Peyer's patch (tissue), 4 donors: ENCODE measurements around the gene SHC1. TPM values are rescaled to one million over a fixed set of nuclear protein-coding genes. Genes with fewer than 3 reads are reported as not detected.

Experiments used
- DNase-seq, 3 donors: peaks; one replicate each; pipeline ENCODE4 v3.0.0-alpha.2; 2017 to 2019
- H3K27ac ChIP-seq, 4 donors: fragments of 200-600 bp; sonication (generic); one replicate each; pipeline ENCODE4 v1.5.1; 2016 to 2019
- H3K27me3 ChIP-seq, 2 donors: fragments of 200-600 bp; sonication (generic); one replicate each; pipeline ENCODE4 v1.5.1; 2019
- H3K36me3 ChIP-seq, 3 donors: fragments of 200-600 bp; sonication (generic); one replicate each; pipeline ENCODE4 v1.5.1; 2016 to 2019
- H3K4me1 ChIP-seq, 4 donors: fragments of 200-600 bp; sonication (generic); one replicate each; pipeline ENCODE4 v1.5.1; 2016 to 2019
- H3K4me3 ChIP-seq, 4 donors: fragments of 200-600 bp; sonication (generic); 1 replicate in 3 of 4; 2 replicates in 1 of 4; pipeline ENCODE4 v1.5.1; 2016 to 2019; ENCODE audit warnings: mild to moderate bottlenecking in 1 of 4
- H3K9me3 ChIP-seq, 4 donors: fragments of 200-600 bp; sonication (generic); one replicate each; pipeline ENCODE4 v1.5.1; 2016 to 2019; ENCODE audit warnings: mild to moderate bottlenecking in 1 of 4
- CTCF ChIP-seq, 6 experiments: fragments of 450-650 bp in 4 of 6; fragments of 200-600 bp in 2 of 6; sonication (generic) in 1 of 6; IDR thresholded peaks; one replicate each; pipeline ENCODE4 v1.5.1; 2017 to 2019; ENCODE audit warnings: antibody characterized with exemption in 6 of 6, mild to moderate bottlenecking in 3 of 6, moderate library complexity in 1 of 6
- POLR2A ChIP-seq, 2 donors: fragments of 450-650 bp; IDR thresholded peaks; one replicate each; pipeline ENCODE4 v1.5.1; 2017; ENCODE audit warnings: antibody characterized with exemption in 2 of 2, mild to moderate bottlenecking in 2 of 2, moderate library complexity in 2 of 2
- total RNA-seq, 4 donors: library from RNA; depleted of rRNA; stranded (reverse); fragments of >200 nt; gene quantifications; one replicate each; pipeline ENCODE4 v1.1.0, GENCODE V29; 2016

The SHC1 gene
- total RNA-seq, 4 donors from 2014 or later, result 56.9 to 150 (median 104) TPM

- Histone ChIP-seq H3K9me3 (no peaks in the 10 kb centered on the region), H3K36me3 (peaks cover 0 to 64% (median 0%) of the 10 kb centered on the region in 3 donors), H3K4me1 (peaks cover 0 to 20% (median 6%) of the 10 kb centered on the region in 4 donors), H3K27me3 (no peaks in the 10 kb centered on the region), H3K4me3 (peak overlapping the region in 2 of 4 donors; percentile 75 to 90), H3K27ac (peak overlapping the region; percentile 93 to 98 (median 98))
- TF ChIP-seq POLR2A (IDR thresholded peaks at IDR 0.05), result no peak
- TF ChIP-seq CTCF (IDR thresholded peaks at IDR 0.05), result no peak
- no peak for DNase-seq
These were observed 7.7 kb downstream of the SHC1 start for GRCh38 chr1:154962795-154963330.

- Histone ChIP-seq H3K4me3 (peak overlapping the region; percentile 75 to 90 (median 88)), H3K9me3 (no peaks in the 10 kb centered on the region), H3K27me3 (no peaks in the 10 kb centered on the region), H3K36me3 (peaks cover 0 to 58% (median 0%) of the 10 kb centered on the region in 3 donors), H3K4me1 (peaks cover 0 to 23% (median 6%) of the 10 kb centered on the region in 4 donors), H3K27ac (peak overlapping the region; percentile 93 to 98 (median 98))
- peak in 2 of 3 donors; percentile 67 to 71 for DNase-seq
- TF ChIP-seq POLR2A (IDR thresholded peaks at IDR 0.05) (no peak), CTCF (IDR thresholded peaks at IDR 0.05) (no peak)
These were observed 8.3 kb downstream of the SHC1 start for GRCh38 chr1:154962156-154962749.

- H3K27me3 ChIP-seq, result no peaks in the 10 kb centered on the region
- TF ChIP-seq CTCF (IDR thresholded peaks at IDR 0.05), result peak; percentile 35 to 86 (median 68)
- peak; percentile 76 to 86 for TF ChIP-seq POLR2A (IDR thresholded peaks at IDR 0.05)
- H3K4me1 ChIP-seq, result peaks cover 0 to 30% (median 9%) of the 10 kb centered on the region in 4 donors
- H3K4me3 ChIP-seq, result peak within 1 kb of the TSS; percentile 75 to 90 (median 88)
- peaks cover 0 to 50% (median 0%) of the 10 kb centered on the region in 3 donors for H3K36me3 ChIP-seq
- peak within 1 kb of the TSS; percentile 93 to 98 (median 98) for H3K27ac ChIP-seq
- H3K9me3 ChIP-seq, result no peaks in the 10 kb centered on the region
- DNase-seq, result peak; percentile 76 to 92 (median 89)
These were observed 9.1 kb downstream of the SHC1 start, which contains the start of gene PYGO2 for GRCh38 chr1:154961207-154962155. Gene PYGO2 (minus strand): TSS chr1:154961782. CDS start chr1:154961576, 206 bp downstream.

GRCh38 chr1:154960446-154961136, 10.0 kb downstream of the SHC1 start:
- Histone ChIP-seq H3K9me3 (no peaks in the 10 kb centered on the region), H3K27me3 (no peaks in the 10 kb centered on the region), H3K36me3 (peaks cover 0 to 41% (median 0%) of the 10 kb centered on the region in 3 donors), H3K4me1 (peaks cover 0 to 33% (median 12%) of the 10 kb centered on the region in 4 donors), H3K4me3 (peak overlapping the region; percentile 75 to 90 (median 88)), H3K27ac (peak overlapping the region; percentile 93 to 98 (median 98))
- no peak for TF ChIP-seq CTCF (IDR thresholded peaks at IDR 0.05)
- TF ChIP-seq POLR2A (IDR thresholded peaks at IDR 0.05), result no peak
- DNase-seq, result no peak

- DNase-seq, result peak in 1 of 3 donors; percentile 21
- H3K9me3 ChIP-seq, result no peaks in the 10 kb centered on the region
- peaks cover 0 to 29% (median 0%) of the 10 kb centered on the region in 3 donors for H3K36me3 ChIP-seq
- no peak overlapping the region for H3K27ac ChIP-seq
- peaks cover 0 to 43% (median 18%) of the 10 kb centered on the region in 4 donors for H3K4me1 ChIP-seq
- no peak overlapping the region for H3K4me3 ChIP-seq
- no peak for TF ChIP-seq POLR2A (IDR thresholded peaks at IDR 0.05)
- no peak for TF ChIP-seq CTCF (IDR thresholded peaks at IDR 0.05)
- no peaks in the 10 kb centered on the region for H3K27me3 ChIP-seq
These were observed 11.1 kb downstream of the SHC1 start for GRCh38 chr1:154959426-154959780.
